ENCODE results near the gene CFAP299. TPM values are rescaled to one million over a fixed set of nuclear protein-coding genes. Genes with fewer than 3 reads are reported as not detected.

Gene CFAP299
- total and polyA plus RNA-seq, 2 donors (not counting 3 experiments of a cell fraction or from before 2014, with no cell fraction given), result not detected

DNA sequence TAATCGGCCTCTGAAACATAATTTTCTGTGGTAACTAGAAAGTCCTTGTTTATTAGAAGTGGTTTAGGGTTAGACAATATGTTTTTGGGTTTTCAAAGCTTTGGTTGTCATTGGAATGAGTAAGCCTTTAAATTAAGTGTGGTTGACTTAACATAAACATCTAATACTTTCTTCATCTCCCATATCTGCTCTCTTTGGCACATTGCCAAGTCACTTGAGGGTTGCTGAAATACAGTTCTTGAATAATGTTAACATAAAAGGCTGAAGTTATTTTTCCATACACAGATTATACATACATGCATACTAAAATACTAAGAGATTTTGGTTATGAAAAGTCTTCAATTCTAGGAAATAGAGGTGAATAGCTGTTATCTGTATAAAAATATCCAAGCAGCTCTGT lies 453.3 kb downstream of the CFAP299 start:
- no peaks in the 10 kb centered on the region for H3K4me1 ChIP-seq (ENCODE audit: control insufficient read depth, extremely low read depth, insufficient read depth, low read length)
- ChIA-PET POLR2A (no interaction called here), CTCF (no interaction called here)
- dilution Hi-C loops (cut with MboI; ENCODE audit: extremely low pct_ligation_motif_present, low sequenced_read_pairs) (no loop called here), intact Hi-C loops (cut with micrococcal nuclease) (no loop called here)
- H3K9me1 ChIP-seq (replicated peaks; ENCODE audit: control insufficient read depth, extremely low read depth, insufficient read depth, low read length), result no peaks in the 10 kb centered on the region
- H3K27me3 ChIP-seq (ENCODE audit: control insufficient read depth in 2 of 2, insufficient read depth in 2 of 2, low read length in 2 of 2), result no peaks in the 10 kb centered on the region
- TF ChIP-seq POLR2AphosphoS5 (IDR thresholded peaks at IDR 0.05; ENCODE audit: insufficient read depth, low read depth, low read length) (no peak), JUN (IDR thresholded peaks at IDR 0.05; ENCODE audit: borderline replicate concordance, insufficient read depth, insufficient read length, low read depth) (no peak), MAX (IDR thresholded peaks at IDR 0.05; ENCODE audit: insufficient read depth, insufficient read length) (no peak), FOS (IDR thresholded peaks at IDR 0.05; ENCODE audit: borderline replicate concordance, insufficient read depth, low read length) (no peak), POLR2A (IDR thresholded peaks at IDR 0.05; ENCODE audit: low read depth, low read length) (no peak), EZH2 (IDR thresholded peaks at IDR 0.05; ENCODE audit: borderline replicate concordance, low read depth, low read length, severe bottlenecking) (no peak), MYC (IDR thresholded peaks at IDR 0.05; ENCODE audit: low read depth, low read length) (no peak), GATA2 (IDR thresholded peaks at IDR 0.05; ENCODE audit: insufficient read depth, insufficient read length, low read depth, low read length) (no peak)
- TF ChIP-seq, protein P1, sequence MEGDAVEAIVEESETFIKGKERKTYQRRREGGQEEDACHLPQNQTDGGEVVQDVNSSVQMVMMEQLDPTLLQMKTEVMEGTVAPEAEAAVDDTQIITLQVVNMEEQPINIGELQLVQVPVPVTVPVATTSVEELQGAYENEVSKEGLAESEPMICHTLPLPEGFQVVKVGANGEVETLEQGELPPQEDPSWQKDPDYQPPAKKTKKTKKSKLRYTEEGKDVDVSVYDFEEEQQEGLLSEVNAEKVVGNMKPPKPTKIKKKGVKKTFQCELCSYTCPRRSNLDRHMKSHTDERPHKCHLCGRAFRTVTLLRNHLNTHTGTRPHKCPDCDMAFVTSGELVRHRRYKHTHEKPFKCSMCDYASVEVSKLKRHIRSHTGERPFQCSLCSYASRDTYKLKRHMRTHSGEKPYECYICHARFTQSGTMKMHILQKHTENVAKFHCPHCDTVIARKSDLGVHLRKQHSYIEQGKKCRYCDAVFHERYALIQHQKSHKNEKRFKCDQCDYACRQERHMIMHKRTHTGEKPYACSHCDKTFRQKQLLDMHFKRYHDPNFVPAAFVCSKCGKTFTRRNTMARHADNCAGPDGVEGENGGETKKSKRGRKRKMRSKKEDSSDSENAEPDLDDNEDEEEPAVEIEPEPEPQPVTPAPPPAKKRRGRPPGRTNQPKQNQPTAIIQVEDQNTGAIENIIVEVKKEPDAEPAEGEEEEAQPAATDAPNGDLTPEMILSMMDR (IDR thresholded peaks at IDR 0.05; ENCODE audit: extremely low read depth in 1 of 2, insufficient read depth in 1 of 2, low read depth in 1 of 2, low read length in 2 of 2), result no peak
- H3K4me2 ChIP-seq (ENCODE audit: insufficient read depth, low read length), result no peak overlapping the region
- H3K4me3 ChIP-seq (replicated peaks in 1 of 3; ENCODE audit: insufficient read depth in 1 of 3, low read depth in 1 of 3, low read length in 3 of 3), result no peak overlapping the region
- no peaks in the 10 kb centered on the region for H3K36me3 ChIP-seq (ENCODE audit: control insufficient read depth in 2 of 2, extremely low read depth in 1 of 2, insufficient read depth in 2 of 2, low read length in 2 of 2)
- BruUV-seq (replicated peaks), result no TSS peak
- H3K9ac ChIP-seq (replicated peaks; ENCODE audit: extremely low read depth, insufficient read depth, low read length), result no peak overlapping the region
- H3K9me3 ChIP-seq (replicated peaks; ENCODE audit: control insufficient read depth, insufficient read depth, low read length), result no peaks in the 10 kb centered on the region
- FAIRE-seq (no peak), DNase-seq (ENCODE audit: low read depth, low spot score) (no peak)
- H2AFZ ChIP-seq (ENCODE audit: low read depth, low read length), result no peak overlapping the region
- no peak overlapping the region for H3K27ac ChIP-seq (ENCODE audit: insufficient read depth, low read depth, low read length)
- H3K79me2 ChIP-seq (ENCODE audit: control insufficient read depth, insufficient read depth, low read length), result no peaks in the 10 kb centered on the region
- no peaks in the 10 kb centered on the region for H4K20me1 ChIP-seq (replicated peaks; ENCODE audit: control insufficient read depth, extremely low read depth, insufficient read depth, low read length)

Data from endothelial cell of umbilical vein (primary cell).